Measurements from ENCODE around the gene HSD17B2. TPM values are rescaled to one million over a fixed set of nuclear protein-coding genes. Genes with fewer than 3 reads are reported as not detected.

Gene HSD17B2
- total RNA-seq, 4 donors from 2014 or later = 0.40 TPM; not detected in 3

DNA sequence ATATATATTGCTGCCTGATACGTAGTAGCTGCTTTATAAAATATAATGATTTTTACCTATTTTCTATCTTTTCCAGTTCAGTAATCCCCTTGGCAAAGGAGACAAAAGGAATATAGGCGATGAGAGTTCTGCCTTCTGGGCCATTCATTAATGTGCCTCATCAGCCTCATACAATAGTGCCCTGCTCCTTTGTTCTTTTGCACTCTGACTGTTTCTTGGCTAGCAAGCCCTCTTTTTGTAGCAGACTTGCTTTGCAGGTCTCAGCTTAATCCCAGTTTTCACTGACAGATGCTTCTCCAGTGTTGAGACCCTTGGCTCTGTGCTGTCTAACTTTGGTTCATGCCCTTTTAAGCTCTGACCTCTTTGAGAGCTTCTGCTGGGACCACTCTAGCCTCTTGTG is 10.4 kb downstream of the HSD17B2 start:
- Histone ChIP-seq H3K4me1 (no peaks in the 10 kb centered on the region), H3K4me3 (no peak overlapping the region), H3K9me3 (no peaks in the 10 kb centered on the region), H3K36me3 (no peaks in the 10 kb centered on the region), H3K27ac (no peak overlapping the region), H3K27me3 (peaks cover 4% of the 10 kb centered on the region)
- no peak for ATAC-seq
- 37 to 48% methylated on average over 2 of the region's 2 CpGs for WGBS, 2 donors (ENCODE audit: low coverage in 1 of 2)
- no peak for TF ChIP-seq POLR2A (IDR thresholded peaks at IDR 0.05)
- no peak for TF ChIP-seq EP300 (IDR thresholded peaks at IDR 0.05)
- TF ChIP-seq CTCF (IDR thresholded peaks at IDR 0.05) = no peak
- no peak for TF ChIP-seq POLR2AphosphoS5 (IDR thresholded peaks at IDR 0.05)

DNA sequence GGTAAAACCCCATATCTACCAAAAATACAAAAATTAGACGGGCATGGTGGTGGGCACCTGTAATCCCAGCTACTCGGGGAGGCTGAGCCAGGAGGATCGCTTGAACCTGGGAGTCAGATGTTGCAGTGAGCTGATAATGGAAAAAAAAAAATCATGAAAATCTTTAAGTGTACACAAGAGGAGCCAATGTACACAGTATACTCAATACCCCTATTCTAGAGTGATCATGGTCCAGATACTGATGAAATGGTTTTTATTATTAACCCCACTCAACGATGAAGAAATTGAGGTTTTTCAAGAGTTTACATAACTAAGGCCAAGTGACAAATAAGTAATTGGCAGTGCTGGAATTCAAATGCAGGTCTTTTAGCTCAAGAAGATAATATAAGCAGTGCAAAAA is 11.5 kb downstream of the HSD17B2 start:
- H3K9me3 ChIP-seq = no peaks in the 10 kb centered on the region
- H3K4me3 ChIP-seq = no peak overlapping the region
- H3K27ac ChIP-seq = no peak overlapping the region
- no peak for ATAC-seq
- TF ChIP-seq EP300 (IDR thresholded peaks at IDR 0.05) (no peak), POLR2A (IDR thresholded peaks at IDR 0.05) (no peak), POLR2AphosphoS5 (IDR thresholded peaks at IDR 0.05) (no peak), CTCF (IDR thresholded peaks at IDR 0.05) (no peak)
- no peaks in the 10 kb centered on the region for H3K4me1 ChIP-seq
- 79 to 83% methylated on average over 4 of the region's 4 CpGs for WGBS, 2 donors (ENCODE audit: low coverage in 1 of 2)
- H3K36me3 ChIP-seq = no peaks in the 10 kb centered on the region
- H3K27me3 ChIP-seq = peaks cover 4% of the 10 kb centered on the region

DNA sequence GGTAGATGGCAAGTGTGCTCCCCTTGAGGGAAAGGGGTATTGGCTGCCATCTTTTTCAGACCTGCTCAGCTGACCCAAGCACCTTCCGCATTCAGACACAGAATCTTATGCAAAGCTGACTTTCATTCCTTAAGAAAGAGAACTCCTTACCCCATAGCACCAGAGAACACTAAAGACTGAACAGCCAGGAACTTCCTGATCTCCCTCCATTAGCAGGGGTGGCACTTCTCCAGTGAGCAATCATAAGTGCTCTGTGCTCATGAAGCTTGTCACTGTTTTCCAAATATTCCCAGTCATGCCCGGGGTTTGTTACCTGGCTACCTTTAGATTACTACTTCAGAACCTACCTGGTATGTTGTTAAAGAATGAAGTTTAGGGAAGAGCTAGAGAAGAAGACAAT is 11.9 kb downstream of the HSD17B2 start:
- no peak for ATAC-seq
- TF ChIP-seq POLR2AphosphoS5 (IDR thresholded peaks at IDR 0.05) (no peak), CTCF (IDR thresholded peaks at IDR 0.05) (no peak), POLR2A (IDR thresholded peaks at IDR 0.05) (no peak), EP300 (IDR thresholded peaks at IDR 0.05) (no peak)
- Histone ChIP-seq H3K4me1 (no peaks in the 10 kb centered on the region), H3K36me3 (no peaks in the 10 kb centered on the region), H3K27ac (no peak overlapping the region), H3K9me3 (no peaks in the 10 kb centered on the region), H3K27me3 (peaks cover 4% of the 10 kb centered on the region), H3K4me3 (no peak overlapping the region)
- WGBS, 2 donors (ENCODE audit: low coverage in 1 of 2) = 100% methylated on average over 2 of the region's 2 CpGs

- 81 to 100% methylated on average over 2 of the region's 2 CpGs for WGBS, 2 donors (ENCODE audit: low coverage in 1 of 2)
- H3K27me3 ChIP-seq = peaks cover 4% of the 10 kb centered on the region
- no peak for ATAC-seq
These were observed 12.3 kb downstream of the HSD17B2 start for GRCh38 chr16:82047374-82047773.

More at GRCh38 chr16:82047374-82047773, 12.3 kb downstream of the HSD17B2 start:
- Histone ChIP-seq H3K36me3 (no peaks in the 10 kb centered on the region), H3K27ac (no peak overlapping the region), H3K4me3 (no peak overlapping the region), H3K4me1 (no peaks in the 10 kb centered on the region), H3K9me3 (no peaks in the 10 kb centered on the region)
- TF ChIP-seq POLR2A (IDR thresholded peaks at IDR 0.05) = no peak
- TF ChIP-seq EP300 (IDR thresholded peaks at IDR 0.05) = no peak
- TF ChIP-seq CTCF (IDR thresholded peaks at IDR 0.05) = no peak
- TF ChIP-seq POLR2AphosphoS5 (IDR thresholded peaks at IDR 0.05) = no peak
